KG1 (cell line): ENCODE results near the gene RAF1.

Experiments used
- DNase-seq: peaks from one replicate; lab custom pipeline; 2025; lab: John Stamatoyannopoulos, UW

The RAF1 gene

GRCh38 chr3:12591456-12591855 is 72.5 kb downstream of the RAF1 start:
- no peak for DNase-seq

- no peak for DNase-seq
Observed at GRCh38 chr3:12590096-12590495, 73.8 kb downstream of the RAF1 start.

GRCh38 chr3:12588039-12589009 is 75.6 kb downstream of the RAF1 start:
- no peak for DNase-seq

GRCh38 chr3:12586403-12586802 is 77.5 kb downstream of the RAF1 start:
- DNase-seq, result no peak

- DNase-seq, result no peak
Observed at GRCh38 chr3:12585970-12586369, 77.9 kb downstream of the RAF1 start.

- no peak for DNase-seq
Observed at GRCh38 chr3:12585181-12585580, 78.7 kb downstream of the RAF1 start.

GRCh38 chr3:12584083-12584482 is 79.8 kb downstream of the RAF1 start:
- no peak for DNase-seq

- DNase-seq, result no peak
Observed at GRCh38 chr3:12583280-12583679, 80.6 kb downstream of the RAF1 start.

GRCh38 chr3:12582730-12583129 is 81.2 kb downstream of the RAF1 start:
- DNase-seq, result no peak

- no peak for DNase-seq
Observed at GRCh38 chr3:12579905-12580304, 84.0 kb downstream of the RAF1 start.

- no peak for DNase-seq
Observed at GRCh38 chr3:12579456-12579855, 84.5 kb downstream of the RAF1 start.

- DNase-seq, result no peak
Observed at GRCh38 chr3:12578742-12579141, 85.2 kb downstream of the RAF1 start.

- DNase-seq, result no peak
Observed at GRCh38 chr3:12577379-12577778, 86.5 kb downstream of the RAF1 start.

- DNase-seq, result no peak
Observed at GRCh38 chr3:12574661-12575060, 89.3 kb downstream of the RAF1 start.

- no peak for DNase-seq
Observed at GRCh38 chr3:12574131-12574530, 89.8 kb downstream of the RAF1 start.

- no peak for DNase-seq
Observed at GRCh38 chr3:12571986-12572385, 91.9 kb downstream of the RAF1 start.

- DNase-seq, result no peak
Observed at GRCh38 chr3:12569836-12570235, 94.1 kb downstream of the RAF1 start.

GRCh38 chr3:12568747-12569146 is 95.2 kb downstream of the RAF1 start:
- DNase-seq, result no peak

GRCh38 chr3:12566976-12567375 is 96.9 kb downstream of the RAF1 start:
- DNase-seq, result no peak

GRCh38 chr3:12562451-12562850 is 101.5 kb downstream of the RAF1 start:
- no peak for DNase-seq

- no peak for DNase-seq
Observed at GRCh38 chr3:12561397-12561796, 102.5 kb downstream of the RAF1 start.

- no peak for DNase-seq
Observed at GRCh38 chr3:12560505-12561190, 103.3 kb downstream of the RAF1 start.

GRCh38 chr3:12559520-12559919 is 104.4 kb downstream of the RAF1 start:
- DNase-seq, result no peak
